ENCODE data around the gene PCDHA10.

Gene PCDHA10

DNA sequence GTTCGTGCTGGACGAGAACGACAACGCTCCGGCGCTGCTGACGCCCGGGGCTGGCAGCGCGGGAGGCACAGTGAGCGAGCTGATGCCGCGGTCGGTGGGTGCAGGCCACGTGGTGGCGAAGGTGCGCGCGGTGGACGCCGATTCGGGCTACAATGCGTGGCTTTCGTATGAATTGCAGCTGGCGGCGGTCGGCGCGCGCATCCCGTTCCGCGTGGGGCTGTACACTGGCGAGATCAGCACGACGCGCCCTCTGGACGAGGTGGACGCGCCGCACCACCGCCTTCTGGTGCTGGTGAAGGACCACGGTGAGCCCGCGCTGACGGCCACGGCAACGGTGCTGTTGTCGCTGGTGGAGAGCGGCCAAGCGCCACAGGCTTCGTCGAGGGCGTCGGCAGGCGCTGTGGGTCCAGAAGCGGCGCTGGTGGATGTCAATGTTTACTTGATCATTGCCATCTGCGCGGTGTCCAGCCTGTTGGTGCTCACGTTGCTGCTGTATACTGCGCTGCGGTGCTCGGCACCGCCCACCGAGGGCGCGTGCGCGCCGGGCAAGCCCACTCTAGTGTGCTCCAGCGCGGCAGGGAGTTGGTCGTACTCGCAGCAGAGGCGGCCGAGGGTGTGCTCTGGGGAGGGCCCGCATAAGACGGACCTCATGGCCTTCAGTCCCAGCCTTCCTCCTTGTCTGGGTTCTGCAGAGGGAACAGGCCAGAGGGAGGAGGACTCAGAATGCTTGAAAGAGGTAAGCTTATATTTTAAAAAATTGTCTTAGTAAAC lies 28.4 kb downstream of the PCDHA10 start:
- no peak for DNase-seq

DNA sequence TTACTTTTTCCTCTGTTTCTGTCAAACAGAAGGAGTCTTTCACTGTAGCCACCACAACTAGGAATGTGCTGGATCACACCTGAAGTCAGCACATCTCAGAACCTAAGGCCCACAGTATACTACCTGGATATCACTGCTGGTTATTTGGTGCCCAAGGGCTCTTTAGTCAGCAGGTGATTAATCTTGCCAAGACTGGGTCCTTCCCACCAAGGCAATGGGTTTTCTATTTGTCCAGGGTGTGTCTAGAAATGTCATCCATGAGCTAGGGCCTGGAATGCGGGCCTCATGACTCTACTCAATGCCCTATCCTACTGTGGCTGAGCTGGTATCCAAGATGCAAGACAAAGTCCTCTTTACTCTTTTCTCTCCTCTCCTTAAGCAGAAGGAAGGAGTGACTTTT lies 60.6 kb downstream of the PCDHA10 start:
- DNase-seq = no peak

All from stimulated activated CD4-positive, alpha-beta T cell treated with anti-CD3 and anti-CD28 coated beads, Interleukin-4, amount 100 ng/mL, for 1 hour (primary cell).